ENCODE measurements around the gene VWA5B2.

VWA5B2 gene

GRCh38 chr3:184198509-184198908 is 30.9 kb upstream of the VWA5B2 start:
- TF ChIP-seq CTCF (conservative IDR thresholded peaks at IDR 0.05): no peak
- no peak overlapping the region for H3K27ac ChIP-seq

- H3K27ac ChIP-seq: no peak overlapping the region
- TF ChIP-seq CTCF (conservative IDR thresholded peaks at IDR 0.05): no peak
Observed at GRCh38 chr3:184200825-184201224, 28.6 kb upstream of the VWA5B2 start.

GRCh38 chr3:184203526-184203925 is 25.9 kb upstream of the VWA5B2 start:
- H3K27ac ChIP-seq: no peak overlapping the region
- no peak for TF ChIP-seq CTCF (conservative IDR thresholded peaks at IDR 0.05)

- no peak overlapping the region for H3K27ac ChIP-seq
- no peak for TF ChIP-seq CTCF (conservative IDR thresholded peaks at IDR 0.05)
Observed at GRCh38 chr3:184209146-184209923, 20.1 kb upstream of the VWA5B2 start.

GRCh38 chr3:184211297-184211696 is 18.1 kb upstream of the VWA5B2 start:
- TF ChIP-seq CTCF (conservative IDR thresholded peaks at IDR 0.05): no peak
- no peak overlapping the region for H3K27ac ChIP-seq

GRCh38 chr3:184211718-184212117 is 17.7 kb upstream of the VWA5B2 start:
- TF ChIP-seq CTCF (conservative IDR thresholded peaks at IDR 0.05): no peak
- no peak overlapping the region for H3K27ac ChIP-seq

- no peak overlapping the region for H3K27ac ChIP-seq
- TF ChIP-seq CTCF (conservative IDR thresholded peaks at IDR 0.05): no peak
Observed at GRCh38 chr3:184218814-184219213, 10.6 kb upstream of the VWA5B2 start.

All from VCaP (cell line).